Measurements from ENCODE around the gene KRTAP19-4. TPM values are rescaled to one million over a fixed set of nuclear protein-coding genes. Genes with fewer than 3 reads are reported as not detected.
"Not testable (repeated sequence)": the region's sequence is repeated elsewhere in the genome, so short reads cannot be mapped to it uniquely, and the experiment has no call there.

KRTAP19-4 gene
- not detected for total RNA-seq

- H3K27me3 Mint-ChIP-seq: no peaks in the 10 kb centered on the region
- no peaks in the 10 kb centered on the region for H3K4me1 Mint-ChIP-seq
- ATAC-seq (replicated peaks): no peak
- H3K27ac Mint-ChIP-seq: no peak within 1 kb of the TSS
- no peak within 1 kb of the TSS for H3K4me3 Mint-ChIP-seq
- no peaks in the 10 kb centered on the region for H3K9me3 Mint-ChIP-seq
- H3K36me3 Mint-ChIP-seq (ENCODE audit: low read depth): no peaks in the 10 kb centered on the region
These were observed at the start of gene KRTAP19-4 for GRCh38 chr21:30497065-30497464. KRTAP19-4 (minus strand) TSS chr21:30497165; CDS start chr21:30497110, 55 bp downstream.

- no peak within 1 kb of the TSS for H3K27ac Mint-ChIP-seq
- ATAC-seq (replicated peaks): no peak
- H3K4me1 Mint-ChIP-seq: no peaks in the 10 kb centered on the region
- no peak within 1 kb of the TSS for H3K4me3 Mint-ChIP-seq
- no peaks in the 10 kb centered on the region for H3K27me3 Mint-ChIP-seq
- H3K36me3 Mint-ChIP-seq (ENCODE audit: low read depth): no peaks in the 10 kb centered on the region
- peaks cover 4% of the 10 kb centered on the region for H3K9me3 Mint-ChIP-seq
These were observed 44.8 kb upstream of the KRTAP19-4 start, which contains the start of gene KRTAP19-6 for GRCh38 chr21:30541764-30542163. KRTAP19-6 (minus strand) TSS chr21:30541864; CDS start chr21:30541833, 31 bp downstream.

- no peak for ATAC-seq (replicated peaks)
- no peak overlapping the region for H3K4me3 Mint-ChIP-seq
- H3K27me3 Mint-ChIP-seq: no peaks in the 10 kb centered on the region
- no peaks in the 10 kb centered on the region for H3K4me1 Mint-ChIP-seq
- H3K9me3 Mint-ChIP-seq: peaks cover 4% of the 10 kb centered on the region
- H3K36me3 Mint-ChIP-seq (ENCODE audit: low read depth): no peaks in the 10 kb centered on the region
- no peak overlapping the region for H3K27ac Mint-ChIP-seq
These were observed 21.9 kb upstream of the KRTAP19-4 start for GRCh38 chr21:30518876-30519275.

DNA sequence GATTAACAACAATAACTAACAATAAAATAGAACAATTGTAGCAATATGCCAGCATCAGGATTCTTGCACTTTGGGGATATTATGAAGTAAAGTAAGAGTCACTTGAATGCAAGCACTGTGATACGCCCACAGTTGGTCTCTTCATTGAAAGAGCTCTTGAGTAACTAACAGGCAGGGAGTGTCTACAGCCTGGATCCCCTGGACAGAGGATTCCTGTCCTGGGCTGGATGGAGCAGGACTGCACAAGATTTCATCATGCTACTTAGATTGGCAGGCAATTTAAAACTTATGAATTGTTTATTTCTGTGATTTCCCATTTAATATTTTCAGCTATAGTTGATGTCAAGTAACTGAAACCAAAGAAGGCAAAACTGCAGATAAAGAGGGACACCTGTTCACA is 18.7 kb upstream of the KRTAP19-4 start:
- no peak for ATAC-seq (replicated peaks)

DNA sequence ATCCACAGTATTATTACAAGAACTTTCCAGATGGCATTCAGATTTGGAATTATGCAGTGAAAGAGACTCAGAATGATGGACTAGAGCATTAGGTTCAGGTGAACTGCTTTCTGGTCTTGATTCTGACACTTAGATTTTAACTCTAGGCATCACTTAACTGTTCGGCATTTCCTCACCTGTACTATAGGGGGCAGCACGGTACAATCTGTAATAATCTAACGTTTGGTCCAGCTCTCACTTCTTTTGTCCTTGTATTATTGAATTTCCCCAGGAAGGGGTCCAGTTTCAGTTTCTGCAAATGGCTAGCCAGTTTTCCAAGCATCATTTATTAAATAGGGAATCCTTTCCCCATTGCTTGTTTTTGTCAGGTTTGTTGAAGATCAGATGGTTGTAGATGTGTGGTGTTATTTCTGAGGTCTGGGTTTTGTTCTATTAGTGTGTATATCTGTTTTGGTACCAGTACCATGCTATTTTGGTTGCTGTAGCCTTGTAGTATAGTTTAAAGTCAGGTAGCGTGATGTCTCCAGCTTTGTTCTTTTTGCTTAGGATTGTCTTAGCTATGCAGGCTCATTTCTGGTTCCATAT is 8.7 kb upstream of the KRTAP19-4 start:
- H3K27ac Mint-ChIP-seq; H3K4me3 Mint-ChIP-seq; H3K36me3 Mint-ChIP-seq (ENCODE audit: low read depth); H3K4me1 Mint-ChIP-seq; H3K9me3 Mint-ChIP-seq; ATAC-seq (replicated peaks): not testable (repeated sequence)
- H3K27me3 Mint-ChIP-seq: peaks cover 20% of the 10 kb centered on the region

More for the DNA sequence above, 18.7 kb upstream of the KRTAP19-4 start:
- H3K36me3 Mint-ChIP-seq (ENCODE audit: low read depth): no peaks in the 10 kb centered on the region
- no peak overlapping the region for H3K4me3 Mint-ChIP-seq
- peaks cover 4% of the 10 kb centered on the region for H3K9me3 Mint-ChIP-seq
- no peaks in the 10 kb centered on the region for H3K27me3 Mint-ChIP-seq
- H3K27ac Mint-ChIP-seq: no peak overlapping the region
- no peaks in the 10 kb centered on the region for H3K4me1 Mint-ChIP-seq

- no peak for ATAC-seq (replicated peaks)
- Mint-ChIP-seq H3K4me3 (no peak within 1 kb of the TSS), H3K27ac (no peak within 1 kb of the TSS), H3K27me3 (peaks cover 14% of the 10 kb centered on the region), H3K9me3 (no peaks in the 10 kb centered on the region), H3K4me1 (no peaks in the 10 kb centered on the region), H3K36me3 (ENCODE audit: low read depth) (no peaks in the 10 kb centered on the region)
These were observed 5.1 kb upstream of the KRTAP19-4 start, which contains the start of gene KRTAP19-5 for GRCh38 chr21:30502041-30502440. KRTAP19-5 (minus strand) TSS chr21:30502141; CDS start chr21:30502090, 51 bp downstream.

GRCh38 chr21:30491963-30492428 is 5.0 kb downstream of the KRTAP19-4 start, which contains the start of gene KRTAP19-3:
KRTAP19-3 (minus strand) TSS chr21:30492013; CDS start chr21:30491957, 56 bp downstream.
- H3K4me3 Mint-ChIP-seq: no peak within 1 kb of the TSS

DNA sequence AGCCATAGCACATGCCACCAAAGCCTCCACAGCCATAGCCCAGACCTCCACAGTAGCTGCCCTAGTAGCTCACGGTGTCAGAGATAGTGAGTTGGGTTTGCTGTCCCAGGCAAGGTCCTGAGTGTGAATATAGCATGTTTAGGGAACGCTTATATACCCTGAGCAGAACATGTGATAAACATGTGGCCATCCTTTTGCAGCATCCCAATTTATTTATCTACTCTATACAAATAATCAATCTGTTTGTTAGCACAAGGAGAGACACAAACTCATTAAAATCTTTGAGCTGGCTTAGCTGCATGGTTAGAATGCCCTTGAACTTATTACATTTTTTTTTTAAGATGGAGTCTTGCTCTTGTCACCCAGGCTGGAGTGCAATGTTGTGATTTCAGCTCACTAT is 9.6 kb downstream of the KRTAP19-4 start, which contains the start of gene KRTAP19-2:
Gene KRTAP19-2, minus strand, starts transcription at position 101 of the 400 bp plus-strand sequence. Its CDS starts 88 bp downstream, at position 13.
- no peak within 1 kb of the TSS for H3K27ac Mint-ChIP-seq
- no peaks in the 10 kb centered on the region for H3K27me3 Mint-ChIP-seq
- H3K4me1 Mint-ChIP-seq: no peaks in the 10 kb centered on the region
- peaks cover 6% of the 10 kb centered on the region for H3K9me3 Mint-ChIP-seq
- H3K36me3 Mint-ChIP-seq (ENCODE audit: low read depth): no peaks in the 10 kb centered on the region
- H3K4me3 Mint-ChIP-seq: no peak within 1 kb of the TSS
- no peak for ATAC-seq (replicated peaks)

More at GRCh38 chr21:30491963-30492428, 5.0 kb downstream of the KRTAP19-4 start, which contains the start of gene KRTAP19-3:
- no peaks in the 10 kb centered on the region for H3K36me3 Mint-ChIP-seq (ENCODE audit: low read depth)
- no peaks in the 10 kb centered on the region for H3K4me1 Mint-ChIP-seq
- no peak for ATAC-seq (replicated peaks)
- no peaks in the 10 kb centered on the region for H3K27me3 Mint-ChIP-seq
- H3K27ac Mint-ChIP-seq: no peak within 1 kb of the TSS
- H3K9me3 Mint-ChIP-seq: no peaks in the 10 kb centered on the region

GRCh38 chr21:30486180-30486579 is 10.8 kb downstream of the KRTAP19-4 start:
- no peaks in the 10 kb centered on the region for H3K36me3 Mint-ChIP-seq (ENCODE audit: low read depth)
- no peak for ATAC-seq (replicated peaks)

GRCh38 chr21:30482130-30482529 is 14.8 kb downstream of the KRTAP19-4 start:
- peaks cover 6% of the 10 kb centered on the region for H3K27me3 Mint-ChIP-seq
- H3K4me1 Mint-ChIP-seq: no peaks in the 10 kb centered on the region
- no peak for ATAC-seq (replicated peaks)
- no peak overlapping the region for H3K27ac Mint-ChIP-seq
- H3K36me3 Mint-ChIP-seq (ENCODE audit: low read depth): no peaks in the 10 kb centered on the region
- H3K9me3 Mint-ChIP-seq: peaks cover 6% of the 10 kb centered on the region
- no peak overlapping the region for H3K4me3 Mint-ChIP-seq

More at GRCh38 chr21:30486180-30486579, 10.8 kb downstream of the KRTAP19-4 start:
- Mint-ChIP-seq H3K27me3 (peaks cover under 1% of the 10 kb centered on the region), H3K27ac (no peak overlapping the region), H3K4me3 (no peak overlapping the region), H3K4me1 (no peaks in the 10 kb centered on the region), H3K9me3 (peaks cover 6% of the 10 kb centered on the region)

- Mint-ChIP-seq H3K27ac (no peak within 1 kb of the TSS), H3K27me3 (peaks cover 6% of the 10 kb centered on the region), H3K4me1 (no peaks in the 10 kb centered on the region), H3K36me3 (ENCODE audit: low read depth) (no peaks in the 10 kb centered on the region), H3K9me3 (peaks cover under 1% of the 10 kb centered on the region), H3K4me3 (no peak within 1 kb of the TSS)
- no peak for ATAC-seq (replicated peaks)
These were observed 16.8 kb downstream of the KRTAP19-4 start, which contains the start of gene KRTAP19-1 for GRCh38 chr21:30480145-30480544. KRTAP19-1 (minus strand) TSS chr21:30480367; CDS start chr21:30480317, 50 bp downstream.

DNA sequence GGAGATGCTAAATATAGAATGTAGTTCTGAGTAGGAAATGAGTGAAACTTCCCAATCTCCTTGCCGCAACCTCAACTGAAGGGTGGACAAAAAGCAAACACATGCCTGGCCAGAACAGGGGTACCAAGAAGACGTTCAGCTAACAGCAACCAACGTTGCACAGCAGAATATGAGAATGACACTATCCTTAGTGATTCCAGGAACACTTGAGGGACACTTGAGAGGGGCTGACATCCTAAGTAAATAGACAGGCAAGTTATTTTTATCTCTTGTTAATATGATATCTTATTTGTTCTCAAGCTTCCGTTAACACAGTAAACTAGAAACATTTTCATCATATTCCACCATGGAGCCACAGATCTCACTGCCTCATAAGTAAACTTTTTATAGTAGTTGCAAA is 17.7 kb downstream of the KRTAP19-4 start:
- Mint-ChIP-seq H3K27me3 (peaks cover 6% of the 10 kb centered on the region), H3K4me1 (no peaks in the 10 kb centered on the region), H3K9me3 (no peaks in the 10 kb centered on the region), H3K36me3 (ENCODE audit: low read depth) (no peaks in the 10 kb centered on the region), H3K27ac (no peak overlapping the region), H3K4me3 (no peak overlapping the region)
- ATAC-seq (replicated peaks): no peak

- Mint-ChIP-seq H3K27ac (no peak overlapping the region), H3K27me3 (peaks cover 6% of the 10 kb centered on the region), H3K9me3 (no peaks in the 10 kb centered on the region), H3K4me3 (no peak overlapping the region), H3K36me3 (ENCODE audit: low read depth) (no peaks in the 10 kb centered on the region), H3K4me1 (no peaks in the 10 kb centered on the region)
- no peak for ATAC-seq (replicated peaks)
These were observed 19.0 kb downstream of the KRTAP19-4 start for GRCh38 chr21:30478004-30478403.

DNA sequence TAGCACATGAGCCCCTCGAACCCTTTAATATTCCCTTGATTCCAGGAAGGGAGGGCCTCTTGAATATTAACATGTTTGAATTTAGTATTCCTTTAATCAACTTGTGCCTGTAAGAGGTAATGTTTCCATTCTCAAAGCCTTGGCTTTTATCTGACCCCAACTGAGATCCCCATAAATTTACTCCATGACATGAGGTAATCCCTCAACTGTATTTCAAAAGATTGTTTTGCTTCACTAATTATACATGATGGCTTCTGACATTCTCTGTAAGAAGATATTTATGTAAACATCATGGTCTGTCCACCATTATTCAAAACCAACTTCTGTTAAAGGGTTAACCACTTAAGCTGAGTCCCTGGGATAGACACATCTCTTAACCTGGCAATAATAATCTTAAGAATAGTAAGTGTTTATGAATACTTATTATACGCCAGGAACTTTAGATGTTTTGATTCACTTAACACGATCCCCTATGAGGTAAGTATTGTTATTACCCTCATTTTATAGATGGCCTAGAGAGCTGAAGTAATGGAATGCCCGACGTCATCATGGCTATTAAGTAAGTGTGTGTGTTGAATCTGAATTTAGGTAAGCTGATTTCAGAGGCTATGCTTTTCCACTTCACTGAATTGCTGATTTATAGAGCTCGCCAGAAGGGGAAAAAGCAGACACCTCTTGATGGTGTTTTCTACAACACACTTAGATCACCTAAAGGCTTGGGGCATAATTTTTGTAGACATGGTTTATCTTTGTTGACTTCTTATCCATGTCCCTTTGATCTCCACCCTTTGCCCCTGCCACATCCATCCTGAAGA is 27.9 kb downstream of the KRTAP19-4 start:
- Mint-ChIP-seq H3K9me3 (peaks cover 3% of the 10 kb centered on the region), H3K4me1 (no peaks in the 10 kb centered on the region), H3K27me3 (peaks cover 8% of the 10 kb centered on the region), H3K27ac (no peak overlapping the region), H3K4me3 (no peak overlapping the region), H3K36me3 (ENCODE audit: low read depth) (no peaks in the 10 kb centered on the region)
- no peak for ATAC-seq (replicated peaks)

Measured in activated T-helper 17 cell treated with anti-CD3 and anti-CD28 coated beads, Interleukin-2, amount 50 U/mL, for 72 hours (primary cell).